Lower leg skin (tissue), 3 donors: ENCODE measurements around the gene NRDC.

Experiments used
- POLR2A ChIP-seq, 2 donors: fragments of 450-650 bp; IDR thresholded peaks; one replicate each; pipeline ENCODE4 v1.6.1; 2016 to 2017; ENCODE audit warnings: antibody characterized with exemption in 2 of 2, mild to moderate bottlenecking in 1 of 2, moderate library complexity in 1 of 2
- TF ChIP-seq, protein P1 (sequence below), 3 donors: fragments of 450-650 bp; IDR thresholded peaks; one replicate each; pipeline ENCODE4 v1.5.1; 2016; ENCODE audit warnings: antibody characterized with exemption in 3 of 3, mild to moderate bottlenecking in 3 of 3, moderate library complexity in 2 of 3

DNA sequence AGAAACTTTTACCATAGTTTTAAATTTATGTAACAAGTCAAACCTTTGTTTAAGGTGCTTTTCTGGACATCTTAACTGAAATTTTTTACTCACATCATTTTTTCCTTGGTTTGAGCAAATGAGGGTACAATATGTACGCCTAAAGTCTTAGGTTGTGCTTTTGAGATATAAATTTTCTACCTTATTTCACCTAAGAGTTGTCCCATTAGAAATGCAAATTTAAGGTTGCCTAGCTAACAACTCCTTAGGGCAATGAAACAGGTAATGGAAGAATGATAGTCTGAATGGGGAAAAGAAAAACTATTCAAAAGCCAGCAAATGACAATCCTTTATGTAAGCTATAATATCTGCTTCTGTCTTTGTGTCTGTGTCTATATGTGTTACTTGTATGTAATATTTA lies 19.6 kb downstream of the NRDC start:
- TF ChIP-seq, protein P1, sequence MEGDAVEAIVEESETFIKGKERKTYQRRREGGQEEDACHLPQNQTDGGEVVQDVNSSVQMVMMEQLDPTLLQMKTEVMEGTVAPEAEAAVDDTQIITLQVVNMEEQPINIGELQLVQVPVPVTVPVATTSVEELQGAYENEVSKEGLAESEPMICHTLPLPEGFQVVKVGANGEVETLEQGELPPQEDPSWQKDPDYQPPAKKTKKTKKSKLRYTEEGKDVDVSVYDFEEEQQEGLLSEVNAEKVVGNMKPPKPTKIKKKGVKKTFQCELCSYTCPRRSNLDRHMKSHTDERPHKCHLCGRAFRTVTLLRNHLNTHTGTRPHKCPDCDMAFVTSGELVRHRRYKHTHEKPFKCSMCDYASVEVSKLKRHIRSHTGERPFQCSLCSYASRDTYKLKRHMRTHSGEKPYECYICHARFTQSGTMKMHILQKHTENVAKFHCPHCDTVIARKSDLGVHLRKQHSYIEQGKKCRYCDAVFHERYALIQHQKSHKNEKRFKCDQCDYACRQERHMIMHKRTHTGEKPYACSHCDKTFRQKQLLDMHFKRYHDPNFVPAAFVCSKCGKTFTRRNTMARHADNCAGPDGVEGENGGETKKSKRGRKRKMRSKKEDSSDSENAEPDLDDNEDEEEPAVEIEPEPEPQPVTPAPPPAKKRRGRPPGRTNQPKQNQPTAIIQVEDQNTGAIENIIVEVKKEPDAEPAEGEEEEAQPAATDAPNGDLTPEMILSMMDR (IDR thresholded peaks at IDR 0.05) = no peak
- TF ChIP-seq POLR2A (IDR thresholded peaks at IDR 0.05) = no peak
